H1 (cell line): ENCODE results near the gene SASH3.

Experiments used
- CTCF ChIP-seq, 3 experiments: IDR thresholded peaks; 1 replicate in 2 of 3; 2 replicates in 1 of 3; pipeline versions ENCODE4 v1.5.1 to v1.6.1; 2011; ENCODE audit warnings: low read length in 3 of 3, mild to moderate bottlenecking in 3 of 3, inconsistent platforms in 2 of 3, low read depth in 1 of 3, moderate library complexity in 1 of 3; ENCODE audit not compliant: insufficient read depth in 1 of 3; ENCODE audit errors: control extremely low read depth in 1 of 3
- MAX ChIP-seq: IDR thresholded peaks from 2 replicates; pipeline ENCODE4 v1.6.1; 2012; ENCODE audit warnings: inconsistent platforms
- TAF1 ChIP-seq: IDR thresholded peaks from 2 replicates; pipeline ENCODE4 v1.6.1; 2011; ENCODE audit warnings: mild to moderate bottlenecking, low read depth, low read length
- TBP ChIP-seq: IDR thresholded peaks from 2 replicates; pipeline ENCODE4 v1.6.1; 2011; ENCODE audit warnings: low read depth, low read length, improper control_type of control experiment

GRCh38 chrX:129733335-129733734 lies 46.4 kb upstream of the SASH3 start:
- TF ChIP-seq TAF1 (no peak), TBP (no peak), CTCF (IDR thresholded peaks at IDR 0.05; ENCODE audit: control extremely low read depth in 1 of 3, insufficient read depth in 1 of 3, low read depth in 1 of 3, low read length in 3 of 3) (no peak), MAX (no peak)
